ENCODE measurements around the gene TBC1D22A. TPM values are rescaled to one million over a fixed set of nuclear protein-coding genes. Genes with fewer than 3 reads are reported as not detected.
A peak's percentile ranks its signal among the peaks of the same experiment; 100 is the strongest.

Gene TBC1D22A
- total RNA-seq, 1 donor from 2014 or later, result 14.3 TPM

DNA sequence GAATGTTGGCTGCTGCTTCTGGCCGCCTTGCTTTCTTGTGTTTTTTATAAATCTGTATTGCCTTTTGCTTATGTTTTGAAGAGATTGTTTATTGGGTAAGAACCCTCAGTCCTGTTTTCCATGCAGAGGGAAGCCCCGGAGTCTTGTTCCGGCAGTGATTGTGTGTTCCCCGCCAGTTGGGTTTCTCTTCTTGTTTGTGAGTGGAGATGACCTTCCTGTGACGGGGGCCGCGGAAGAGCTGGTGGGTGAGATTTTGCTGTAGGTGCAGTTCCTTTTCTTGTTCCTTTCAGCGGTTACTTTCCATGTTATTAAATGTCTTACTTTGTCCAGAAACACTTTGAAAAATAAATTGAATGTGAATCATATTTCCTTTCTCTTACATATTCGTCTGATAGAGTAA is 8.3 kb downstream of the TBC1D22A start:
- Mint-ChIP-seq H3K36me3 (ENCODE audit: low read depth) (no peaks in the 10 kb centered on the region), H3K9me3 (no peaks in the 10 kb centered on the region), H3K27me3 (ENCODE audit: low read depth) (no peaks in the 10 kb centered on the region), H3K4me3 (no peak overlapping the region), H3K27ac (ENCODE audit: unreplicated experiment) (no peak overlapping the region), H3K4me1 (peaks cover 7% of the 10 kb centered on the region)
- DNase-seq (ENCODE audit: low read depth, low spot score), result no peak
- TF ChIP-seq, protein P1, sequence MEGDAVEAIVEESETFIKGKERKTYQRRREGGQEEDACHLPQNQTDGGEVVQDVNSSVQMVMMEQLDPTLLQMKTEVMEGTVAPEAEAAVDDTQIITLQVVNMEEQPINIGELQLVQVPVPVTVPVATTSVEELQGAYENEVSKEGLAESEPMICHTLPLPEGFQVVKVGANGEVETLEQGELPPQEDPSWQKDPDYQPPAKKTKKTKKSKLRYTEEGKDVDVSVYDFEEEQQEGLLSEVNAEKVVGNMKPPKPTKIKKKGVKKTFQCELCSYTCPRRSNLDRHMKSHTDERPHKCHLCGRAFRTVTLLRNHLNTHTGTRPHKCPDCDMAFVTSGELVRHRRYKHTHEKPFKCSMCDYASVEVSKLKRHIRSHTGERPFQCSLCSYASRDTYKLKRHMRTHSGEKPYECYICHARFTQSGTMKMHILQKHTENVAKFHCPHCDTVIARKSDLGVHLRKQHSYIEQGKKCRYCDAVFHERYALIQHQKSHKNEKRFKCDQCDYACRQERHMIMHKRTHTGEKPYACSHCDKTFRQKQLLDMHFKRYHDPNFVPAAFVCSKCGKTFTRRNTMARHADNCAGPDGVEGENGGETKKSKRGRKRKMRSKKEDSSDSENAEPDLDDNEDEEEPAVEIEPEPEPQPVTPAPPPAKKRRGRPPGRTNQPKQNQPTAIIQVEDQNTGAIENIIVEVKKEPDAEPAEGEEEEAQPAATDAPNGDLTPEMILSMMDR (conservative IDR thresholded peaks at IDR 0.05), result no peak

DNA sequence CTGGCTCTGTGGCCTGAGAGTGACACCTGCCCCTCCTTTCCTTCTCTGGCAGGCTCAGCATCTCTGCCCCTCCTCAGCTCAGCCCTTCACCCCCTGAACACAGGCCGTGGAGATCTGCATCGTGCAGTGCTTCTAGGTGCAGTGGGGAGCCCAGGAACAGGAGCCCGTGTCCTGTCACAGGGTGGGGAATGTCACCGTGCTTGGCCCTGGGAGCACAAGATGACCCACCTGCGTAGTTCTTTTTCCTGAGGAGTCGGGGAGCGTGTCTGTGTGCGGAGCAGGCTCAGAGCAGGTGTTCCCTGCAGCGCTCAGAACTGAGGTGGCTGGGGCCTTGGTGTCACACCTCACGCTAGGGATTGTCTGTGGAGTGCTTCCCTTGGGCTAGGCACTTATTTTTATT is 10.6 kb downstream of the TBC1D22A start:
- peaks cover 11% of the 10 kb centered on the region for H3K4me1 Mint-ChIP-seq

DNA sequence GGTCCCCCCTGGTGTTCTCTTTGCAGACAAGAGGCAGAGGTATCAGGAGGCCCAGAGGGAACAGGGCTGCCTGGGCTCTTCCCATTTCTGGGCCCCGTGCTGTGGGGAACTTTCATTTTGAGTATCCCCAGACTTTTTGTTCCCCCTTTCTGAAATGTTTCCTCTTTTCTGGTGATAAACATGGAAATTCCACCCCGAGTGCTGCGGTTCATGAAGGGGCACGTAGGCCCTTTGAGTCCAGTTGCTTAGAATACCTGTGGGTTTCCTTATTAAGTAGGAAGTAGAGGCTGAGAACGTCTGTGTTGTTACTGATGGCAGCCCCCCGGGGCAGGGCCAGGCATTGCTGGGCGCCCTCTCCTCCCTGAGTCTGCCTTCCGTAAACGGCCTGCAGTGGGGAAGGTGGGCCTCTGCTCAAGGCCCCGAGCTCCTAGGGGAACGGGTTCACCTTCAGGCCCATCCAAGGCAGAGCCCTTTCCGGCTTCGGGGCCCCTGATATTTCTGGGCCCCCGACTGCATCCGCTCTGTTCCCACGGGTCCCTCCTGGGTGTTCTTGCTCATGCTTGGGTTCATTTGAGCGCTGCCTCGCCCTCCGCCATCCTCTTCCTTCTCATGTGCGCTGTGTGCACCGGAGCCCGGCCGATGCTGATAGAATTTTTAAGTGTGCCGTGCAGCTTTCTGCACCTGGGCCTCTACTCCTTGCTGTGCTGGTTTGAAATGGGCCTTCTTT is 12.0 kb downstream of the TBC1D22A start:
- Mint-ChIP-seq H3K36me3 (ENCODE audit: low read depth) (no peaks in the 10 kb centered on the region), H3K4me3 (no peak overlapping the region), H3K9me3 (no peaks in the 10 kb centered on the region), H3K27me3 (ENCODE audit: low read depth) (no peaks in the 10 kb centered on the region), H3K27ac (ENCODE audit: unreplicated experiment) (no peak overlapping the region), H3K4me1 (peaks cover 11% of the 10 kb centered on the region)
- no peak for DNase-seq (ENCODE audit: low read depth, low spot score)
- TF ChIP-seq, protein P1 (conservative IDR thresholded peaks at IDR 0.05), result no peak

More for the DNA sequence above, 10.6 kb downstream of the TBC1D22A start:
- Mint-ChIP-seq H3K9me3 (no peaks in the 10 kb centered on the region), H3K27me3 (ENCODE audit: low read depth) (no peaks in the 10 kb centered on the region), H3K27ac (ENCODE audit: unreplicated experiment) (peak overlapping the region; percentile 12), H3K4me3 (no peak overlapping the region), H3K36me3 (ENCODE audit: low read depth) (no peaks in the 10 kb centered on the region)
- no peak for DNase-seq (ENCODE audit: low read depth, low spot score)
- TF ChIP-seq, protein P1 (conservative IDR thresholded peaks at IDR 0.05), result no peak

DNA sequence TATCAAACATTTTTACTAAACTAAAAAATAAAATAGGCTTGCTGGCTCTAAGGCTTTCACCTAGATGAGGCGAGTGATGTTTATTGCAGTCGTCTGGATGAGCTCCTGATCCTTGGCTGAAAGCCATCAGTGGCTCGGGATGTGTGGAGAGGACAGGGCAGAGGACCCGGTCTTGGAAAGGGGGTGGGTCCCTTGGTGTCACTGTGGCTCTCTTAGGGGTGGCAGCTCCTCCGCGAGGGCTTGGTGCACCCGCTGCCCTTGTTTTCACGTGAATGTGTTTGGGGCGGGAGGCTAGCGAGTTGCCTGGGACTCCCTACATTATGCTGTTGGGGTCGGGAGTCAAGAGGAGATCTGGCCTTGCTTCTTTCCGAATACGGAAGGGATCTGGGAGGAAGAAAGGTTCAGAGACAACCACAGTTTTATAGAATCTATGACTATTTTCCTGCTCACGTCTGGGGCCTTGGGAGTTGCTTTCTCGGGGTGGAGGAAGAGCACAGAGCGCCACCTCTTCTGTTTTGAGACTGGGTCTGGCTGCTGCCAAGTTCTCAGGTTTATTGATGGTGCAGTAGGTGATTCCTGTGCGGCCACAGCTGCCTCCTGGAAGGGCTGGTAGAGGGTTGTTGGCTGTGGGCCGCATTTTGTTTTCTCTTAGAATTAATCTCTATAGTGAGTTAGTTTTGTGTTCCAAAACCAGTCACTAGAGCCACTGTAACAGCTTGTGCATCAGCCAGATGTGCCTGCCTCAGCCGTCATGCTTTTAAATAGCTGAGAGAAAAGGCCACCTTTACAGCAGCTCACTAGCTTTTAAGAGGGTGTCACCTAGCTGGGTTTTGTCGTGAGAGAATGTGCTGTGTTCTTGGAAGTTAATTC is 12.8 kb downstream of the TBC1D22A start:
- Mint-ChIP-seq H3K36me3 (ENCODE audit: low read depth) (no peaks in the 10 kb centered on the region), H3K27me3 (ENCODE audit: low read depth) (no peaks in the 10 kb centered on the region), H3K9me3 (no peaks in the 10 kb centered on the region), H3K27ac (ENCODE audit: unreplicated experiment) (peak overlapping the region; percentile 65), H3K4me1 (peaks cover 11% of the 10 kb centered on the region), H3K4me3 (no peak overlapping the region)
- TF ChIP-seq, protein P1 (conservative IDR thresholded peaks at IDR 0.05), result no peak
- no peak for DNase-seq (ENCODE audit: low read depth, low spot score)

DNA sequence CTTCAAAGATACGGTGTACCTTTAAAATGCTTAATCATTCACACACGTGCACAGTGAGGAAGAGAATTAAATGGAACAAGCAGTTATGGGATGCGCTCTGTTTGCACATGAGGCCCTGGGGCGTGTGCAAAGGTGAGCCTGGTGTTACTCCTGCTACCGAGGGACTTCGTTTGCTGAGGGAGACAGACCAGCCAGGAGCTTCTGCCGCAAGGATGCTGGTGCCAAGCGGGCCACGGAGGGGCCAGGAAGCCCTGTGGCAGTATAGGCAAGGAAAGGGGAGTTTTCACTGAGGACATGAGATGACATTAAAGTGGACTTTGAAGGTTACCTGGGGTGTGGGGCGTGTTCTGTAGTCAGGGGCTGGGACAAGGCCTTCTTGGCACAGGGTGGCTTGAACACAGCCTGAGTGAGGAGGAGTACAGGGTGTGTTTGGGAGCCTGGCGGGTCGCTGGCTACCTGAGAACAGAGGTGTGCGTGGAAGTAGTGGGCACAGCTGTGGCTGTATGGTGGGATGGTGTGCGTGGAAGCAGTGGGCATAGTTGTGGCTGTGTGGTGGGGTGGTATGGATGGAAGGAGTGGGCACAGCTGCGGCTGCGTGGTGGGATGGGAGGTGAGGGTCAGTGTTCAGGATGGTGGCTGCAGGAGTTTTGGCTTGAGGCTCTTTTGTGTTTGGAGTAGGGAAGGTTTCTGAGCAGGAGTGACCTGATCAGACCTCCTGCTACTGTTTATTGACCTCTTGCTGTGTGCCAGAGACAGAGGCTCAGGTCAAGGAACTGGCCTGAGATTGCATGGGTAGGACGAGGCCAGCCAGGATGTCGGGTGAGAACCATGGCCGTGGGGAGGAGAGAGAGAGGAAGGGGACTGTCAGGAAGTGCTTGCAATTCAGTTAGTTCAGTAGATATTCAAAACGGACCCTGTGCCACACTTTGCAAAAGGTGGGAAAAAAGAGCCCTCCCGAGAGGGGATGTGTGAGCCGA is 13.7 kb downstream of the TBC1D22A start:
- Mint-ChIP-seq H3K36me3 (ENCODE audit: low read depth) (no peaks in the 10 kb centered on the region), H3K27ac (ENCODE audit: unreplicated experiment) (peak overlapping the region; percentile 65), H3K9me3 (no peaks in the 10 kb centered on the region), H3K4me3 (no peak overlapping the region), H3K27me3 (ENCODE audit: low read depth) (no peaks in the 10 kb centered on the region), H3K4me1 (peaks cover 11% of the 10 kb centered on the region)
- TF ChIP-seq, protein P1 (conservative IDR thresholded peaks at IDR 0.05), result no peak
- no peak for DNase-seq (ENCODE audit: low read depth, low spot score)

Data from neural crest cell (in vitro differentiated cells).